ENCODE data around the gene CACNA2D3. TPM values are rescaled to one million over a fixed set of nuclear protein-coding genes. Genes with fewer than 3 reads are reported as not detected.

CACNA2D3 gene
- polyA plus RNA-seq, 1 donor (not counting 4 experiments of a cell fraction or from before 2014, with no cell fraction given) = 0.08 TPM

DNA sequence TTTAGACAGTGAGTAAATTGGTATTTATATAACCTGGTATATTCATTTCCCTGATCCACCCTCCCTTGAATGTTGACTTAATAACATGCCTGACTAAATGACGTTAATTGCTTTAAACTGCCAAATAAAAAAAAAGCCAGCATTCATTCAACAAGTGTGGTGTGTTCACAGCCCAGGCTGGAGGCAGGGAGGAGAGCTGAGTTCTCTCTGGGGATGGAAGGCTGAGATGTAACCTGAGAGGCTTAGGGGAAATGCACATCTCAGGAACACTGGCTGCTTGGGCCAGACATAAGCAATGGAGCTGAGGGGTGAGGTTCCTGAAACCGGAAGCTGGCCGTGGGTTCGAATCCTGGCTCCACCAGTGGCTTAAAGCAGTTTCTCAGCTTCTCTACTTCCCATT lies 17.3 kb downstream of the CACNA2D3 start:
- DNase-seq (ENCODE audit: low read depth, low spot score) = no peak

GRCh38 chr3:54144284-54144683 lies 21.9 kb downstream of the CACNA2D3 start:
- Histone ChIP-seq H3K9ac (ENCODE audit: control insufficient read depth, extremely low read depth, insufficient read depth, low read length) (no peak overlapping the region), H3K9me1 (ENCODE audit: control insufficient read depth, extremely low read depth, insufficient read depth, low read length) (no peaks in the 10 kb centered on the region), H3K27ac (ENCODE audit: control insufficient read depth, insufficient read depth, low read length) (no peak overlapping the region), H3K36me3 (ENCODE audit: control insufficient read depth in 2 of 2, extremely low read depth in 1 of 2, insufficient read depth in 2 of 2, low read length in 2 of 2) (no peaks in the 10 kb centered on the region), H3K4me2 (ENCODE audit: control insufficient read depth, extremely low read depth, insufficient read depth, low read depth, low read length) (no peak overlapping the region), H2AFZ (ENCODE audit: control insufficient read depth, low read length) (no peak overlapping the region), H3K4me3 (ENCODE audit: control insufficient read depth in 2 of 3, extremely low read depth in 1 of 3, insufficient read depth in 2 of 3, low read depth in 1 of 3, low read length in 3 of 3) (no peak overlapping the region), H3K27me3 (ENCODE audit: control insufficient read depth, extremely low read depth, insufficient read depth, low read length) (peaks cover 3% of the 10 kb centered on the region), H3K79me2 (ENCODE audit: control insufficient read depth, insufficient read depth, low read length) (no peaks in the 10 kb centered on the region), H3K4me1 (ENCODE audit: control insufficient read depth, extremely low read depth, insufficient read depth, low read length) (no peaks in the 10 kb centered on the region), H3K9me3 (ENCODE audit: control insufficient read depth, low read depth, low read length) (no peaks in the 10 kb centered on the region), H4K20me1 (ENCODE audit: control insufficient read depth, extremely low read depth, insufficient read depth, low read length) (no peaks in the 10 kb centered on the region)
- FAIRE-seq (no peak), DNase-seq (ENCODE audit: low read depth, low spot score) (no peak)
- TF ChIP-seq CTCF (optimal IDR thresholded peaks at IDR 0.05 in 1 of 3, IDR thresholded peaks at IDR 0.05 in 1 of 3, conservative IDR thresholded peaks at IDR 0.05 in 1 of 3; ENCODE audit: extremely low read depth in 1 of 3, insufficient read depth in 2 of 3, low read length in 3 of 3) = no peak
- no peak for TF ChIP-seq EZH2 (IDR thresholded peaks at IDR 0.05; ENCODE audit: low read length)
- dilution Hi-C loops (cut with MboI; ENCODE audit: extremely low pct_ligation_motif_present, low sequenced_read_pairs) = no loop called here

More for the DNA sequence above, 17.3 kb downstream of the CACNA2D3 start:
- no peak for TF ChIP-seq CTCF (optimal IDR thresholded peaks at IDR 0.05 in 1 of 3, IDR thresholded peaks at IDR 0.05 in 1 of 3, conservative IDR thresholded peaks at IDR 0.05 in 1 of 3; ENCODE audit: extremely low read depth in 1 of 3, insufficient read depth in 2 of 3, low read length in 3 of 3)
- no peak for TF ChIP-seq EZH2 (IDR thresholded peaks at IDR 0.05; ENCODE audit: low read length)
- Histone ChIP-seq H4K20me1 (ENCODE audit: control insufficient read depth, extremely low read depth, insufficient read depth, low read length) (no peaks in the 10 kb centered on the region), H3K9me1 (ENCODE audit: control insufficient read depth, extremely low read depth, insufficient read depth, low read length) (no peaks in the 10 kb centered on the region), H3K27me3 (ENCODE audit: control insufficient read depth, extremely low read depth, insufficient read depth, low read length) (peaks cover 5% of the 10 kb centered on the region), H3K4me3 (ENCODE audit: control insufficient read depth in 2 of 3, extremely low read depth in 1 of 3, insufficient read depth in 2 of 3, low read depth in 1 of 3, low read length in 3 of 3) (no peak overlapping the region), H2AFZ (ENCODE audit: control insufficient read depth, low read length) (no peak overlapping the region), H3K9me3 (ENCODE audit: control insufficient read depth, low read depth, low read length) (no peaks in the 10 kb centered on the region), H3K27ac (ENCODE audit: control insufficient read depth, insufficient read depth, low read length) (no peak overlapping the region), H3K9ac (ENCODE audit: control insufficient read depth, extremely low read depth, insufficient read depth, low read length) (no peak overlapping the region), H3K4me1 (ENCODE audit: control insufficient read depth, extremely low read depth, insufficient read depth, low read length) (no peaks in the 10 kb centered on the region), H3K79me2 (ENCODE audit: control insufficient read depth, insufficient read depth, low read length) (no peaks in the 10 kb centered on the region), H3K4me2 (ENCODE audit: control insufficient read depth, extremely low read depth, insufficient read depth, low read depth, low read length) (no peak overlapping the region), H3K36me3 (ENCODE audit: control insufficient read depth in 2 of 2, extremely low read depth in 1 of 2, insufficient read depth in 2 of 2, low read length in 2 of 2) (no peaks in the 10 kb centered on the region)
- dilution Hi-C loops (cut with MboI; ENCODE audit: extremely low pct_ligation_motif_present, low sequenced_read_pairs) = no loop called here
- no peak for FAIRE-seq
